HG03521 (cell line): ENCODE results near the gene TRMT11.

Experiments
- ATAC-seq: cut with Tn5 transposase; IDR thresholded peaks from one replicate; pipeline ENCODE4 v1.9.1; 2021; ENCODE audit warnings: mild to moderate bottlenecking, moderate library complexity; ENCODE audit not compliant: unreplicated experiment

The TRMT11 gene

DNA sequence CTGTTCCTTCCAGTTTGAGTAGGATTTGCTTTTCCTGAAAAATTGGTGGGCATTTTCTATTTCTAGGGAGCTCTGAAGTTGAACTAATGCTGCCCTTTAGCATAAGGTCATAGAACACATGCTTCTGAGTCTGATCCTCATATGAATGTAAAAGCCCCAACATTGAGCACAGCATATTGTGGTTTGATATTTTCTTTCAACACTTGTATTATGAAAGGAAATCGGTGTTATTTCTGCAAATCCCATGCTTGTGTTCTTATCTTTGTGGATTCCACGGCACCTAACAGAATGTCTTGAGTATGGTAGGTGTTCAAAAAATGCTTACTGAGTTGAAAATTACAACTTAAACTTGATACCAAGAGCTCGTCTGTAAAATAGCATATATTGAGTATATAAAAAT, 85.8 kb downstream of the TRMT11 start:
- no peak for ATAC-seq

DNA sequence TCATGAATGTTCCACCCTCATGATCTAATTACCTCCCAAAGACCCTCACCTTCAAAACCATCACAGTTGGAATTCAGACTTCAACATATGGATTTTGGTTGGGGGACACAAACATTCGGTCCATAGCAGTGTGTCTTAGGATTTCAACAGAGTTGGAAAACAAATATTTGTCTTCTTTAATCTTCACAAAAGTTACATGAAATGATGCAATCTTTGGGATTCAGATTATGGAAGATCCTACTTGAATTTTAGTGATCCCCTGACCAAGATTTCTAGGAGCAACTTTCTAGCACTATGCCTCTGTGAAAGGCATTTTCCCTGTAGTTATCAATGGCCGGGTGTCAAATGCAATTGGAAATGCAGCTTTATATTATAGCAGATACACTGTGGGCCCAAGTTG, 86.5 kb downstream of the TRMT11 start:
- ATAC-seq: no peak

DNA sequence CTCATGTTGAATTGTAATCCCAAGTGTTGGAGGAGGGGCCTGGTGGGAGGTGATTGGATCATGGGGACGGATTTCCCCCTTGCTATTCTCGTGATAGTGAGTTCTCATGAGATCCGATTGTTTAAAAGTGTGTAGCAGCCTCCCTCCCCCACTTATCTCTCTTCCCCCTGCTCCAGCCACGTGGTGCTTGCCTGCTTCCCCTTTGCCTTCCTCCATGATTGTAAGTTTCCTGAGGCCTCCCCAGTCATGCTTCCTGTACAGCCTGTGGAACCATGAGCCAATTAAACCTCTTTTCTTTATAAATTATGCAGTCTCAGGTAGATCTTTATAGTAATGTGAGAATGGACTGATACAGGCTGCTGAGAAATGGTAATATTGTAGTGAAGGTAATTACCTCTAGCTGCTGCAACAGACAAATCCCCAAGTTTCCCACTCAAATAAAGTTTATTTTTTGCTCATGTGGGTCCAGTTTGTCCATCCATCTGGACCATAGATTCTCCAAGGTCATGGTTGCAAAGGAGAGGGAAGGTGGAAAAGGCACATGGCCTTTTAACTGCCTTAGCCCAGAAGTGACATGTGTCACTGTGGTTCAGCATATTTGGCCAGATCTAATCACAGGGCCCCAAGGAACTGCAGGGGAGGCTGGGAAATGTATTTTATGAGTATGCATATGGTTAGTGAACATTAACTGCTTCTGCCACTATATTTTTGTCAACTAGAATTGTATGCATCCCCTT, 89.2 kb downstream of the TRMT11 start:
- no peak for ATAC-seq

DNA sequence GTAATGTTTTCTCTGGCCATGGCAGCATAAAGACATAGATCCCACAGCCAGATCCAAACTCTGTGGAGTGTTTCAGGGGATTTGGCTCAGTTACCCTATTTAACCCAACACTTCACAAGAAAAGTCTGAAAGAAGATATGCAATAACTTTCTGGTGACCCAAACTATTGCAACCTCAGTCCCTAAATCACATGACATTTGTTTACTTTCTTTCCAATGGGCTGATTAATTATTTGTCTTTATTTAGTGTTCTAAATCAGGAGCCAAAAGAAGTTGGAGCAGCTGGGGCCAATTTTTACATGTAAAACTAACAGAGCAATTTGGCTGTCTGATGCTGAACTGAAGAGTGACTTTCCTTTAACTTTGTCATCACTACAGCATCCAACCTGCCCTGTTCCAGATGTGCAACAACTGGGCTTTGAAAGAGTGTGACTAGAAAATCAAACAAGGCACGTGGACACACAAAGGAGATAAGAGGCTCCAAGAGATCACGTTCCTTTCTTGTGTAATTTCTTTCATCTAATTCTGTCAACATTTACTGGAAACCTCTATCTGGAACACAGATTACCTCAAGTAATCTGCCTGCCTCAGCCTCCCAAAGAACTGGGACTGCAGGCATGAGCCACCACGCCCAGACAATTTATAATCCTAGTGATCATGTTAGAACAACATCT, 90.8 kb downstream of the TRMT11 start:
- ATAC-seq: no peak

DNA sequence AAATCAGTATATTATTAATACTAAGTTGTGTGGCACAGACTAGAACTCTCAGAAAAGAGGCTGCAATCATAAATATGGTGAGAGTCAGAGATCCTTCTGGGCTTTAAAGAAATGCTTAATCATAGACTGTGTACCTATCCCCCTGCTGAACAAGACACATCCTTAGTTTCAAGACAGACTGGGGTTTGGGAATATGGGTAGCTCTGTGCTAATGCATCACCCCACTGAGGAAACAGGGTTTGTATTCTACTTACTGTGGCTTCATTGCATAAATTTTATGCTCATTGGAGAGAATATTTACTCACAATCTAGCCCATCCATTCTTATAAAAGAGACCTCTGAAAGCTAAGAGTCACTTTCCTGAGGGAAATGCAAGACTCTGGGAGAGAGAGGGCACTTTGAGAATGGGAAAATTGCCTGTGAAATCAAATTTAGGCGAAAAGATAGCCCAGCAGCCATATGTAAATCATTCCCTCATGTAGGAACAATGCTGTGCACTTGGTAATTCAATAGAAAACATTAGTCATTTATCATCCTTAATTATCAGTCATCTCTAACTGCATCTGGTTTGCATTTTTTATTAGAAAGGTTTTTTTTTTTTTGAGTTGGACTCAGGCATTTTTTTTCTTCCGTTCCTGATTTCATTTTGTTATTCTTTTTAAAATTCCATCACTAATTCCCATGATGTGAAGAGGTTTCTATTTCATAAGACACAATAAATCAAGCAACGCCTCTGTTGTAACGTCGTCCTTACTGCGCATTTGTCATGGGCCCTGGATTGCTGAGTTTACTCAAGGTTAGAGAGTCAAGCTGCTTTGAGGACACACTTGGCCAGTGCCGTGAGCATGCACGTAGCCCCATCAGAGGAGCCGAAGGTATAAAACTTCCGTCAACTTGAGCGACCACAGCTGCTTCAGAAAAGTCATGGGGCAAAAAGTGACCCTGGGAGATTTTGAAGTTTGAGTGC, 91.8 kb downstream of the TRMT11 start:
- no peak for ATAC-seq

DNA sequence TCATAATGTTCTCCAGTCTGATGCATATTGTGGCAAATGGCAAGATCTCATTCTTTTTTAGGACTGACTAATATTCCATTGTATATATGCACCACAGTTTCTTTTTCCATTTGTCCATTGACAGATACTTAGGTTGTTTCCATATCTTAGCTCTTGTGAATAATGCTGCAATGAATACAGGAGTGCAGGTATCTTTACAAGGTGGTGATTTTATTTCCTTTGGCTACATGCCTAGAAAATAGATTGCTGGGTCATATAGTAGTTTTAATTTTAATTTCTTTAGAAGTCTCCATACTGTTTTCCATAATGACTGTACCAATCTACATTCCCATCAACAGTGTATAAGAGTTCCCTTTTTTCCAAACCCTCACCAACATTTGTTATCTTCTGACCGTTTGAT, 97.5 kb downstream of the TRMT11 start:
- ATAC-seq: no peak

DNA sequence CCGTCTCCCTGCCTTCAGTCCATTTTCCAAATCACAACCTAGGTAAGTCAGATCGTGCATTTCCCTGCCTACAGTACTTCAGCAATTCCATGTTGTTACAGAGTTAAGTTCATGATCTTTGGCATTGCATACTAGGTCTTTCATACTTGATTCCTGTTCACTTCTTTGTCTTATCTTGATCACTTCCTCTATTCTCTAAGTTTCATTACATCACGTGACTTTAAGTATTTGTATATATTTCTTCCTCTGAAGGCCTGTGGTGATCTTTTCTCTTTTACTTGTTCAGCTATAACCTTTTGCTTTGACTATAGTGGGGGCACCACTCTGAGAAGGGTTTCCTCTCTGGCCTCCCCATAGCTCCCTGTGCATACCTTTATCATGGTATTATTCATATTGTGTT, 100.2 kb downstream of the TRMT11 start:
- peak; percentile 73 for ATAC-seq
